NCI-H2029 treated with DMSO at 0.1 percent for 48 hours (cell line): ENCODE results near the gene ZNF41.
"Not testable (repeated sequence)": the region's sequence is repeated elsewhere in the genome, so short reads cannot be mapped to it uniquely, and the experiment has no call there.

Experiments
- DNase-seq: peaks from one replicate; lab custom pipeline; 2025; lab: John Stamatoyannopoulos, UW

Gene ZNF41

DNA sequence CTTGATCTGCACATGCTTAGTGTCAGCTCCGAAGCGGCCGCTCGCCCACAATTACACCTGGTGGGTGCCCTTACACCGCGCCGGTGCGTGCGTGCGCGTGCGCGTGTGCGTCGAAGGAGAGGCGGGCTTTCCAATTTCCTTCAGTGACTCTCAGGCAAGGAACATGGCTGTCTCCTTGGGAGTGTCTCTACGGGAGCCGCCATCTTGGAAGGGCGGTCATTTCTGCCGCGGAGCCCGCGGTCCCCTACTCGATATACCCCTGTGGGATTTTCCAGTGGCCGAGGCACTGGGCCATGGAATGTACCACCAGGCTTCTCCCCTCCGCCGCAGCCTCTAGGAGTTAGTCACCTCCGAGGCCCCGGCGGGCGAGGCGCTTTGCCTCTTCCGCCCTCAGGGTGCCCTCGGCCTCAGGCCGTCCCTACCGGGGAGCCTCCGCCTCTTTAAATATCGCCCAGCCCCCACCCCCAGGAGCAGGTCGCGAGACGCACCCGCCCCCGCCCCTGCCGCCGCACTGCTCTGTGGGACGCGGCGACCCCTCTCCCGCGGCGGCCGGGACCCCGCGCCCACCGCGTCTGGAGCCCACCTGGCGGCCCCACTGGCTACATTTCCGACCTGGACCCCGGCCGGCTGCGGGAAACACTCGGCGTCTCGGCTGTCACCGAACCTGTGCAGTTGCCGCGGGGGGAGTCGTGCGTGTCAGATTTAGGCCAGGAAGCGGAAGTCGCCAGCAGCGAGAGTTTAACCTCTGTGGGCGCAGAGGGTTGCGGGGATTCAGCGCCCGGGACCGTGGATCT is at the start of gene ZNF41:
Gene ZNF41 (minus strand): TSS at position 711 of the 794 bp plus-strand sequence. CDS start 15,741 bp downstream, outside the sequence.
- peak; percentile 60 for DNase-seq

DNA sequence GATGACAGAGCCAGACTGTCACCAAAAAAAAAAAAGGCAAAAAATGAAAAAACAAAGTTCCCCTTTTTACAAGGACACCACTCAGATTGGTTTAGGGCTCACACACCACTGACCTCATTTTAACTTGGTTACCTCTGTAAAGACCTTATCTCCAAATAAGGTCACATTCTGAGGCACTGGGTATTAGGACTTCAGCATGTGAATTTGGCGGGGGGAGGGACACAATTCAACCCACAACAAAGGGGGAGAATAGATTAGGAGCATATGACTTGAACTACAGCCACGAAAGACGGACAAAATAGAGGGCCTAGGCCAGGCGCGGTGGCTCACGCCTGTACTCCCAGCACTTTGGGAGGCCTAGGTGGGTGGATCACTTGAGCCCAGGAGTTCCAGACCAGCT is 47.0 kb upstream of the ZNF41 start:
- no peak for DNase-seq

DNA sequence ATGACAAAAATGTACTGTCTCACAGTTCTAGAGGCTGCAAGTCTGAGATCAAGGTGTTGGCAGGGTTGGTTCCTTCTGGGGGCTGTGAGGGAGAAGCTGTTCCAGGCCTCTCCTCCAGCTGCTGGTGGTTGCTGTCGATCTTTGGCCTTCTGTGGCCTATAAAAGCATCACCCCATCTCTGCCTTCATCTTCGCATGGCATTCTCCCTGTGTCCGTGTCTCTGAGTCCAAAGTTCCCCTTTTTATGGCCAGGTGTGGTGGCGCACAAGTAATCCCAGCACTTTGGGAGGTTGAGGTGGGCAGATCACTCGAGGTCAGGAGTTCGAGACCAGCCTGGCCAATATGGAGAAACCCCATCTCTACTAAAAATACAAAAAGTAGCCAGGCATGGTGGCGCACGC is 46.5 kb upstream of the ZNF41 start:
- no peak for DNase-seq

- DNase-seq = no peak
Measured at GRCh38 chrX:47523713-47524166, 40.7 kb upstream of the ZNF41 start.

- no peak for DNase-seq
Measured at GRCh38 chrX:47523297-47523696, 40.3 kb upstream of the ZNF41 start.

DNA sequence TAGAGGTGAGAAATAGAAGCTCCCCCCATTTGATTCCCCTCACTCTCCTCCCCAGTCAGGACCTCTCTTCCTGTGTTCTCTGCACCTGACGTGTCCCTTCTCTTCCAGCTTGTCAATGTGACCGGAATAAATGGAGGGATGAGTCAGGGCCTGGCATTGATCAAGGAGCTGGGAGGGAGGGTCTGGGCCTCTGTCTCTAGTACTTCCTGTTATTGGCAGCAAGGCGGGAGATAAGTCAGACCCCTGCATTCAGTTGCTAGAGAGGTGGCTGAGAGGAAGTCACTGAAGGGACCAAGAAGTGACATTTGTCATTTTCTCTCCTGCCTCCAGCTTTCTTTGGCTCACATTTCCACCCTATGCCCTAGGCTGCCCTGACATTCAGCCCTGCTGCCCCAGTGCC is 35.1 kb upstream of the ZNF41 start:
- no peak for DNase-seq

GRCh38 chrX:47515941-47516665 is 33.1 kb upstream of the ZNF41 start:
- no peak for DNase-seq

DNA sequence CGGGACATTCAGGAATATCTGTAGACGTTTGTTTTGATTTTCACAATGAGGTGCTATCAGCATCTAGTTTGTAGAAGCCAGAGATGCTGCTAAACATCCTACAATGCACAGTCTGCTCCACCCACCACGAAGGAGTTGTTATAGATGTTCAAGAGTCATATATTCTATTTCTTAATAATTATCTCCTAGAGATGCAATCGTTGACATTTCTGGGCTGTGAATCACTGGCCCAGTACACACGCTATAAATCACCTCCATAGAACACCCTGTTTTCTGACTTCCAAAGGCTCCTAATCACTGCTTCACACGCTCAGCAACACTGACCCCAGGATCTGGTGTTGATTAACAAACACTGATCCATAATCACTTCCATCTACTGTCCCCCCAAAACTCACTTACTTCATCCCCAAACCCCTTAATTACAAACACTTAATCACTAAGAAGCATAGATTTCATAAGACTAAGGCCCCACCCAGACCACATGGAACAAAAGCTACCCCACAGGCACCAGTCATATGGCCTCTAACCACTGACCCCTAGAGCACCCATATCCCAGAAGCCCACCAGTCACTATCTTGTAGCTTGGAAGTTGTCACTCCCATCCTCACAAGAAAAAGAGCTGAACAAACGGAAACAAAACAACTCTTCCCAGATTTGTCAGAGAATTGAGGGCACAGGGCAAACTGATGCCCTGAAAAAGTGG is 31.7 kb upstream of the ZNF41 start:
- no peak for DNase-seq

GRCh38 chrX:47513034-47513965 is 30.3 kb upstream of the ZNF41 start:
- not testable (repeated sequence) for DNase-seq

- not testable (repeated sequence) for DNase-seq
Measured at GRCh38 chrX:47512383-47512782, 29.4 kb upstream of the ZNF41 start.

DNA sequence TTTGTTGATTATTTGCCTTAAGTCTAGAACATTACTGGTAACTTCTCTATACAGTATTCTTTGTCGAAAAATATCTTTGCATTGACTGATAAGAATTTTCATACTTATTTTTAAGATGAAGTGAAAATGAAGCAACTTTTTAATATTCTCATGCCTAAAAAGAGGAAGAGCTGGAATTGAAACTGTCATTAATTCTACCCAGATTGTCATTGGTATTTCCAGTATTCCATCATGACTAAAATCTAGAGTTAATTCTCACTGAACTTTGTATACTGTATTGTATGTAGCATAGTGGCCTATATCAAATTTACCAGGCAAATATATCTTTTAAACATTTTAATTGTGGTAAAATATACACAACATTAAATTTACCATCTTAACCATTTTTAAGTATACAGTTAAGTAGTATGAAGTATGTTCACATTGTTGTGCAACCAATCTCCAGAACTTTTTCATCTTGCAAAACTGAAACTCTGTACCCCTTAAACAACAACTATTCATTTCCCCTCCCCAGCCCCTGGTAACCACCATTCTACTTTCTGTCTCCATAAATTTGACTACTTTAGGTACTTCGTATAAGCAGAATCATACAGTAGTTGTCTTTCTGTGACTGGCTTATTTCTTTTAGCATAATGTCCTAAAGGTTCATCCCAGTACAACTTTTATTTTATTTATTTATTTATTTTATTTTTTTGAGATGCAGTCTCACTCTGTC is 24.3 kb upstream of the ZNF41 start:
- no peak for DNase-seq

- DNase-seq = no peak
Measured at GRCh38 chrX:47503151-47503550, 20.1 kb upstream of the ZNF41 start.

GRCh38 chrX:47502316-47503125 is 19.5 kb upstream of the ZNF41 start:
- no peak for DNase-seq

DNA sequence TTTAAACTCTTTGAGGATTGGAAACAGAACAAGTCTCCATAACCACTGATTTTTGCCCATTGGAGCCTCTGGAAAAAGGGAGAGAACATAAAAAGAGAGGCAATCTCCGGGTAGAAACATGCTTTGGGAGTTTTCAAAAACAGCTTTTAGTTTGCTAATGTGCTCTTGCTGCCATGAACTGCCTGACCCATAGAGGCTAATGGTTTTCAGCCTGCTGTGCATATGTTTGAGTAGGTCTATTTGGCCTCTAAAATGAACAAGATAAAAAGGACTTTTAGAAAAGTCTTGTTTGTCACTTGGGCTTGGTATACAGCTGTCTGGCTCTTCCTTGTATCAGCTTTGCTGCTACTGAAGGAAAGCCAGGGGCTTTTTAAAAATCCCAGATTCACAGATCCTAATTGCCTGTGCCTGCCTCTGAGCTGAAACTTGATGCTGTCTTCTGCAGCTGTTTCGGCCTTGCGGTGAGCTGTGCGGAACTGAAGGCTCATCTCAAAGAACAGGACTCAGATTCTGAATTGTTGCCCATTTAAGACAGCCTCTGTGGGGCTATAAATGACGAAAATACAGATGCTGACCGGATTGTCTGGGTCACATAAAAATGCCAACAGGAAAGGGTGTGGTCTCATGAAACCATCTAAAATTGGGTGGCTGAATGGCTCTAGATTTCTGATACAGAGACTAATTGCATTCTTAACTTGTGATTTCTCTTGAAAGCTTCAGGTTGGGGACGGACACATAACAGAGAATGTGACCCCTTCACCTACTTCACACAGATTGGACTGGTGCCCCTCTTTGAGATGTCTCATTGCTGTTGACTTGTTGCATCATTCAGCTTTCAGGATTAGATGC is 18.4 kb upstream of the ZNF41 start:
- no peak for DNase-seq

- DNase-seq = no peak
Measured at GRCh38 chrX:47500554-47500953, 17.5 kb upstream of the ZNF41 start.

- no peak for DNase-seq
Measured at GRCh38 chrX:47499293-47499692, 16.3 kb upstream of the ZNF41 start.

GRCh38 chrX:47498411-47498810 is 15.4 kb upstream of the ZNF41 start:
- DNase-seq = no peak

GRCh38 chrX:47497271-47497888 is 14.4 kb upstream of the ZNF41 start:
- no peak for DNase-seq

DNA sequence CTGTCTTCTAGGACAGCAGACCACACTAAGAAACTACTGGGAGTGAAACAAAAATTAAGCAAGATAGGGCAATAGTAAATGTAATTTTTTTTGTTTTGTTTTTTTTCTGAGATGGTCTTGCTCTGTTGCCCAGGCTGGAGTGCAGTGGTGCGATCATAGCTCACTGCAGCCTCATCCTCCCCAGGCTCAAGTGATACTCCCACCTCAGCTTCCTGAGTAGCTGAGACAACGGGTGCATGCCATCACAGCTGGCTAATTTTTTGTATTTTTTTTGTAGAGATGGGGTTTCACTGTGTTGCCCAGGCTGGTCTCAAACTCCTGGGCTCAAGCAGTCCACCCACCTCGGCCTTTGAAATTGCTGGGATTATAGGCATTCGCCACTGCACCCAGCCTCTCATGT is 9.1 kb upstream of the ZNF41 start:
- DNase-seq = not testable (repeated sequence)
